ENCODE data around the gene CARS1. TPM values are rescaled to one million over a fixed set of nuclear protein-coding genes. Genes with fewer than 3 reads are reported as not detected.

CARS1 gene
- total RNA-seq, 1 donor from 2014 or later, result 17.2 TPM

DNA sequence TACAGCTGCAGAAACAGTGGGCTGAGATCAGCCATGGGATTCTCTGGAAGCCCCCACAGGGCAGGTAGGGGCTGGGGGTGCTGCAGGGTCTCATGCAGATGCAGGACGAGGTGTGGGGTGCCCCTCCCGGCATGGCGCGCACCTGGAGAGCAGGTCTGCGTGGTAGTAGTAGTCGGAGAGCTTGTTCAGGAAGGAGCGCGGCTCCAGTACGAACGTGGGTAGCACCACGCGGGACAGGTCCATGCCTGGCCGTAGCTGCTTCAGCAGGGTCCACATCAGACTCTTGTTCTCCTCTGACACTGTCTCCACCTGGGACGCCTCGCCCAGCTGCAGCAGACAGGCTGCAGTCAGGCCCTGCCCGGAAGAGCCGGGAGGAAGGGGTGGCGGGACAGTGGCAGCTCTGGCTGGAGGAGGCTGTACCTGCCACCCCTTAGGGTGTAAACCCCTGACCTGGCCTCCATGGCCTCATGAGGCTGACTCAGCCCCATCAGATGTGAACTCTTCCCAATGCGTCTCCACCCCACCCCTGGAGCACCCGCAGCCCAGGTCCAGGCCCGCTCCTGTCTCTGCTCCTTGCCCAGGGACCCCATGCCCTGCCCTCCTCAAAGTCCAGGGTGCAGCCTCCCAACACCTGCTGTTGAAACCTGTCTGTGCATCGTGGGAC, 47.0 kb upstream of the CARS1 start:
- H3K9ac ChIP-seq, result no peak overlapping the region
- H3F3A ChIP-seq (ENCODE audit: low read depth), result no peaks in the 10 kb centered on the region
- Mint-ChIP-seq H3K4me3 (no peak overlapping the region), H3K9me3 (no peaks in the 10 kb centered on the region), H3K36me3 (peaks cover 6% of the 10 kb centered on the region), H3K4me1 (peaks cover 3% of the 10 kb centered on the region), H3K27ac (no peak overlapping the region), H3K27me3 (ENCODE audit: insufficient read depth, low read depth) (peaks cover 2% of the 10 kb centered on the region)
- no peak overlapping the region for H3K27ac ChIP-seq
- no peaks in the 10 kb centered on the region for H3K4me1 ChIP-seq
- H4K20me1 ChIP-seq (ENCODE audit: low read depth), result no peaks in the 10 kb centered on the region
- H3K4me3 ChIP-seq, result no peak overlapping the region
- no peak overlapping the region for H2AFZ ChIP-seq (replicated peaks)
- no peak for TF ChIP-seq EZH2phosphoT487 (IDR thresholded peaks at IDR 0.05)
- TF ChIP-seq, protein P1, sequence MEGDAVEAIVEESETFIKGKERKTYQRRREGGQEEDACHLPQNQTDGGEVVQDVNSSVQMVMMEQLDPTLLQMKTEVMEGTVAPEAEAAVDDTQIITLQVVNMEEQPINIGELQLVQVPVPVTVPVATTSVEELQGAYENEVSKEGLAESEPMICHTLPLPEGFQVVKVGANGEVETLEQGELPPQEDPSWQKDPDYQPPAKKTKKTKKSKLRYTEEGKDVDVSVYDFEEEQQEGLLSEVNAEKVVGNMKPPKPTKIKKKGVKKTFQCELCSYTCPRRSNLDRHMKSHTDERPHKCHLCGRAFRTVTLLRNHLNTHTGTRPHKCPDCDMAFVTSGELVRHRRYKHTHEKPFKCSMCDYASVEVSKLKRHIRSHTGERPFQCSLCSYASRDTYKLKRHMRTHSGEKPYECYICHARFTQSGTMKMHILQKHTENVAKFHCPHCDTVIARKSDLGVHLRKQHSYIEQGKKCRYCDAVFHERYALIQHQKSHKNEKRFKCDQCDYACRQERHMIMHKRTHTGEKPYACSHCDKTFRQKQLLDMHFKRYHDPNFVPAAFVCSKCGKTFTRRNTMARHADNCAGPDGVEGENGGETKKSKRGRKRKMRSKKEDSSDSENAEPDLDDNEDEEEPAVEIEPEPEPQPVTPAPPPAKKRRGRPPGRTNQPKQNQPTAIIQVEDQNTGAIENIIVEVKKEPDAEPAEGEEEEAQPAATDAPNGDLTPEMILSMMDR (IDR thresholded peaks at IDR 0.05), result no peak
- TF ChIP-seq EZH2 (IDR thresholded peaks at IDR 0.05), result no peak
- no peaks in the 10 kb centered on the region for H3K9me3 ChIP-seq (ENCODE audit: low read depth)
- no peak for DNase-seq (ENCODE audit: low spot score)
- H3K4me2 ChIP-seq, result no peak overlapping the region
- no peaks in the 10 kb centered on the region for H3K36me3 ChIP-seq
- no peaks in the 10 kb centered on the region for H3K27me3 ChIP-seq
- H3K79me2 ChIP-seq (ENCODE audit: low read depth), result no peaks in the 10 kb centered on the region

DNA sequence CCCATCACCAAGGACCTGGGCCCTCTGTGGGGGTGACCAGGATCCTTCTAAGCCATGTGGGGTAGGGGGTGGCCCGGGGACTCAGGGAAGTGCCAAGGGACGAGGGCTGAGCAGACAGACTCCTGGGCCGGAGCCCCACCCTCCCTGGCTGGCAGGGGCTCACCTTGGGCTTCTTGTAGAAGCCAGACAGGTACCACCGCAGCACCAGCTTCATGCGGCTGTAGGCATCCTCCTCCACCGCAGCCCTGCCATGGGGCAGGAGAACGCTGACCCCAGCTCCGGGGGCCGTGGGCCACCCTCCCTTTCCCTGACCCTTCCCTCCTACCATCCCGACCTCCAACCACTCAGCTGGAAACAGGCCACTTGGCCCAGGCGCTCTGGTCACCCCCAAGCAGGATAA, 45.9 kb upstream of the CARS1 start:
- peaks cover 2% of the 10 kb centered on the region for H3K27me3 Mint-ChIP-seq (ENCODE audit: insufficient read depth, low read depth)
- Histone ChIP-seq H3K4me1 (no peaks in the 10 kb centered on the region), H3K27ac (no peak overlapping the region), H3K79me2 (ENCODE audit: low read depth) (no peaks in the 10 kb centered on the region), H4K20me1 (ENCODE audit: low read depth) (no peaks in the 10 kb centered on the region), H3F3A (ENCODE audit: low read depth) (no peaks in the 10 kb centered on the region), H3K4me2 (no peak overlapping the region), H3K9me3 (ENCODE audit: low read depth) (no peaks in the 10 kb centered on the region), H2AFZ (replicated peaks) (no peak overlapping the region), H3K4me3 (no peak overlapping the region), H3K27me3 (no peaks in the 10 kb centered on the region), H3K9ac (no peak overlapping the region), H3K36me3 (no peaks in the 10 kb centered on the region)
- no peaks in the 10 kb centered on the region for H3K9me3 Mint-ChIP-seq
- H3K27ac Mint-ChIP-seq, result no peak overlapping the region
- DNase-seq (ENCODE audit: low spot score), result no peak
- H3K4me1 Mint-ChIP-seq, result peaks cover 3% of the 10 kb centered on the region
- TF ChIP-seq, protein P1 (IDR thresholded peaks at IDR 0.05), result no peak
- TF ChIP-seq EZH2phosphoT487 (IDR thresholded peaks at IDR 0.05) (no peak), EZH2 (IDR thresholded peaks at IDR 0.05) (no peak)
- H3K36me3 Mint-ChIP-seq, result peaks cover 10% of the 10 kb centered on the region
- no peak overlapping the region for H3K4me3 Mint-ChIP-seq

DNA sequence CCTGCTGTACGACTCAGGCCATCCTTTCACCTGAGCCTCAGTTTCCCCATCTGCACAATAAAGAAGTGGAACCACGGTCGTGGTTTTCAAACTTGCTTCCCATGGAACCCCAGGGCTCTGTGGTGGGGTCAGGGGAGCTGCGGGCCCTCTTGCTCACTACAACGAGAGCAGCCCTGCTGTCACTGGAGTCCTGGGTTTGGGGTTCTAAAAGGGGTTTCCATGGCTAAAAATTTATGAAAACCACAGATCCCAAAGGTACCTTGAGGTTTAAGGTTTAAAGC, 45.4 kb upstream of the CARS1 start:
- no peak overlapping the region for H3K4me3 ChIP-seq
- no peaks in the 10 kb centered on the region for H3F3A ChIP-seq (ENCODE audit: low read depth)
- H3K4me1 ChIP-seq, result no peaks in the 10 kb centered on the region
- no peaks in the 10 kb centered on the region for H3K27me3 ChIP-seq
- no peaks in the 10 kb centered on the region for H3K79me2 ChIP-seq (ENCODE audit: low read depth)
- no peaks in the 10 kb centered on the region for H3K9me3 Mint-ChIP-seq
- H4K20me1 ChIP-seq (ENCODE audit: low read depth), result no peaks in the 10 kb centered on the region
- TF ChIP-seq, protein P1 (IDR thresholded peaks at IDR 0.05), result no peak
- TF ChIP-seq EZH2phosphoT487 (IDR thresholded peaks at IDR 0.05) (no peak), EZH2 (IDR thresholded peaks at IDR 0.05) (no peak)
- H3K27me3 Mint-ChIP-seq (ENCODE audit: insufficient read depth, low read depth), result peaks cover 2% of the 10 kb centered on the region
- no peak overlapping the region for H3K4me3 Mint-ChIP-seq
- no peak overlapping the region for H3K9ac ChIP-seq
- no peak overlapping the region for H3K4me2 ChIP-seq
- DNase-seq (ENCODE audit: low spot score), result no peak
- no peak overlapping the region for H3K27ac ChIP-seq
- H3K36me3 ChIP-seq, result no peaks in the 10 kb centered on the region
- no peak overlapping the region for H3K27ac Mint-ChIP-seq
- no peak overlapping the region for H2AFZ ChIP-seq (replicated peaks)
- H3K4me1 Mint-ChIP-seq, result peaks cover 3% of the 10 kb centered on the region
- H3K36me3 Mint-ChIP-seq, result peaks cover 12% of the 10 kb centered on the region
- no peaks in the 10 kb centered on the region for H3K9me3 ChIP-seq (ENCODE audit: low read depth)

Data from neural progenitor cell (in vitro differentiated cells).